HG02973 (cell line): ENCODE data around the gene CEP19.
"Not testable (repeated sequence)": the region's sequence is repeated elsewhere in the genome, so short reads cannot be mapped to it uniquely, and the experiment has no call there.

Source experiments
- ATAC-seq: cut with Tn5 transposase; IDR thresholded peaks from one replicate; pipeline ENCODE4 v1.9.1; 2021; ENCODE audit warnings: moderate library complexity; ENCODE audit not compliant: unreplicated experiment

CEP19 gene

GRCh38 chr3:196711838-196712513, at the start of gene CEP19, which contains the start of gene PIGX:
CEP19 (minus strand) TSS chr3:196712250; CDS start chr3:196708657, 3,593 bp downstream.
PIGX (plus strand) TSS chr3:196712377.
- ATAC-seq, result peak; percentile 70

GRCh38 chr3:196757876-196758739, 46.1 kb upstream of the CEP19 start:
- ATAC-seq, result no peak

GRCh38 chr3:196756732-196757131, 44.7 kb upstream of the CEP19 start:
- no peak for ATAC-seq

- ATAC-seq, result no peak
Observed at GRCh38 chr3:196754091-196754981, 42.3 kb upstream of the CEP19 start.

- no peak for ATAC-seq
Observed at GRCh38 chr3:196753201-196753600, 41.2 kb upstream of the CEP19 start.

- ATAC-seq, result no peak
Observed at GRCh38 chr3:196749125-196749524, 37.1 kb upstream of the CEP19 start.

- not testable (repeated sequence) for ATAC-seq
Observed at GRCh38 chr3:196743569-196743968, 31.5 kb upstream of the CEP19 start.

GRCh38 chr3:196741249-196741889, 29.3 kb upstream of the CEP19 start:
- ATAC-seq, result no peak

- ATAC-seq, result peak; percentile 4
Observed at GRCh38 chr3:196740481-196741248, 28.6 kb upstream of the CEP19 start.

- peak; percentile 80 for ATAC-seq
Observed at GRCh38 chr3:196739671-196740480, 27.8 kb upstream of the CEP19 start, which contains the start of gene PAK2. PAK2 (plus strand) TSS chr3:196739857; CDS start chr3:196782647, 42,790 bp downstream.

- no peak for ATAC-seq
Observed at GRCh38 chr3:196737655-196738054, 25.6 kb upstream of the CEP19 start.

GRCh38 chr3:196736670-196737374, 24.8 kb upstream of the CEP19 start:
- no peak for ATAC-seq

- no peak for ATAC-seq
Observed at GRCh38 chr3:196735751-196736150, 23.7 kb upstream of the CEP19 start.

GRCh38 chr3:196726788-196727675, 15.0 kb upstream of the CEP19 start:
- ATAC-seq, result no peak

- ATAC-seq, result no peak
Observed at GRCh38 chr3:196721097-196721496, 9.0 kb upstream of the CEP19 start.

GRCh38 chr3:196717162-196717561, 5.1 kb upstream of the CEP19 start:
- ATAC-seq, result not testable (repeated sequence)
